A549 (cell line): Measurements from ENCODE around the gene PPM1J. TPM values are rescaled to one million over a fixed set of nuclear protein-coding genes. Genes with fewer than 3 reads are reported as not detected.

Experiments
- ATAC-seq, 2 experiments: fragments of 200-7000 bp in 1 of 2; fragments of >200 bp in 1 of 2; cut with Nextera tagmentation in 1 of 2; cut with Tn5 transposase in 1 of 2; 3 replicates each; pipeline versions ENCODE4 v1.8.0 to v1.9.1; 2018 to 2020; ENCODE audit warnings: mild to moderate bottlenecking in 1 of 2, moderate library complexity in 1 of 2
- CTCF ChIA-PET: fragments of 300-600 bp; sonication (Branson Sonifier 250); formaldehyde crosslinking; extraction: SDS; loops from one replicate; lab custom pipeline; 2021; ENCODE audit warnings: antibody characterized with exemption, inconsistent platforms; lab: Yijun Ruan, JAX
- POLR2A ChIA-PET: fragments of 350-600 bp; formaldehyde crosslinking; extraction: SDS; loops from one replicate; lab custom pipeline; 2021; ENCODE audit warnings: antibody characterized with exemption, inconsistent platforms; lab: Yijun Ruan, JAX
- DNase-seq, 2 experiments: peaks; one replicate each; pipeline versions ENCODE4 v3.0.0 to v3.0.0-alpha.2; 2011 to 2016; ENCODE audit warnings: low read depth in 1 of 2, low spot score in 1 of 2
- FAIRE-seq: peaks from 2 replicates; lab custom pipeline; 2011; peaks lifted over from hg19 to GRCh38; lab: Jason Lieb, UNC
- H3K27ac ChIP-seq, 2 experiments: fragments of >200 bp; sonication (Bioruptor Twin); formaldehyde crosslinking; 3 replicates each; pipeline ENCODE4 v1.5.1; 2016 to 2017
- H3K4me1 ChIP-seq: fragments of >200 bp; sonication (Bioruptor Twin); formaldehyde crosslinking; 3 replicates; pipeline ENCODE4 v1.6.1; 2016
- H3K4me2 ChIP-seq: fragments of >200 bp; sonication (Bioruptor Twin); formaldehyde crosslinking; 3 replicates; pipeline ENCODE4 v1.6.1; 2016
- H3K4me3 ChIP-seq: fragments of >200 bp; sonication (Bioruptor Twin); formaldehyde crosslinking; 3 replicates; pipeline ENCODE4 v1.5.1; 2016
- H3K9me3 ChIP-seq: fragments of >200 bp; sonication (Bioruptor Twin); formaldehyde crosslinking; 3 replicates; pipeline ENCODE4 v1.6.1; 2016
- CBX2 ChIP-seq: fragments of 200-600 bp; sonication (generic); IDR thresholded peaks from 2 replicates; pipeline ENCODE4 v1.6.1; 2016; ENCODE audit warnings: low read depth, mild to moderate bottlenecking, borderline replicate concordance
- CHD4 ChIP-seq: fragments of 200-600 bp; sonication (generic); IDR thresholded peaks from 2 replicates; pipeline ENCODE4 v1.6.1; 2016; ENCODE audit warnings: antibody characterized with exemption, mild to moderate bottlenecking, borderline replicate concordance
- ESRRA ChIP-seq: fragments of 150-350 bp; IDR thresholded peaks from 2 replicates; pipeline ENCODE4 v1.6.1; 2014; ENCODE audit warnings: mild to moderate bottlenecking, low read length, borderline replicate concordance
- HOXB13 ChIP-seq: fragments of 250-450 bp; sonication (Bioruptor Pico); IDR thresholded peaks from 2 replicates; pipeline ENCODE4 v1.5.0; 2020; ENCODE audit warnings: low read depth, mild to moderate bottlenecking, moderate library complexity
- KDM5A ChIP-seq: fragments of 200-600 bp; sonication (generic); IDR thresholded peaks from 2 replicates; pipeline ENCODE4 v1.6.1; 2016; ENCODE audit warnings: antibody characterized with exemption, mild to moderate bottlenecking
- NPAS2 ChIP-seq: fragments of 250-450 bp; sonication (Bioruptor Pico); IDR thresholded peaks from 2 replicates; pipeline ENCODE4 v1.8.0; 2022; ENCODE audit warnings: mild to moderate bottlenecking, moderate library complexity, borderline replicate concordance
- POLR2AphosphoS2 ChIP-seq: conservative IDR thresholded peaks from 2 replicates; pipeline ENCODE4 v1.6.1; 2012; ENCODE audit warnings: low read length, improper control_type of control experiment, inconsistent platforms
- RCOR1 ChIP-seq: fragments of 150-350 bp; IDR thresholded peaks from 2 replicates; pipeline ENCODE4 v1.6.1; 2014; ENCODE audit warnings: antibody characterized with exemption, low read length, low read depth
- SMC3 ChIP-seq: fragments of >200 bp; sonication (Bioruptor Twin); formaldehyde crosslinking; IDR thresholded peaks from 3 replicates; pipeline ENCODE4 v1.6.1; 2018; ENCODE audit warnings: inconsistent platforms
- TFCP2L1 ChIP-seq: fragments of 250-450 bp; sonication (Bioruptor Pico); IDR thresholded peaks from 2 replicates; pipeline ENCODE4 v1.5.0; 2021; ENCODE audit warnings: mild to moderate bottlenecking
- WGBS: methylation state at CpG from one replicate; pipeline ENCODE4 v1.1.6; 2017; ENCODE audit errors: missing lambda C conversion rate; 5-methylcytosine and 5-hydroxymethylcytosine counted together
- polyA plus RNA-seq, 4 experiments: library from polyadenylated mRNA; depleted of rRNA in 3 of 4; stranded (reverse); fragments of >200 nt; fragmentation: RNase III in 1 of 4; extraction: RNeasy Plus Mini Kit Qiagen cat#74134 plus additional on column Dnase treatment in 1 of 4; gene quantifications; 2 replicates in 3 of 4; 3 replicates in 1 of 4; pipeline ENCODE4 v1.2.3, GENCODE V29; 2011 to 2017
- TF ChIP-seq, protein P1 (sequence below): IDR thresholded peaks from 2 replicates; pipeline ENCODE4 v1.6.1; 2012
- TF ChIP-seq, protein P2 (sequence below): fragments of 200-600 bp; sonication (generic); IDR thresholded peaks from 2 replicates; pipeline ENCODE4 v1.6.1; 2016; ENCODE audit warnings: antibody characterized with exemption, mild to moderate bottlenecking, moderate library complexity
- TF ChIP-seq, protein P3 (sequence below): fragments of 250-450 bp; sonication (Bioruptor Pico); IDR thresholded peaks from 2 replicates; pipeline ENCODE4 v1.5.0; 2021; ENCODE audit warnings: mild to moderate bottlenecking, moderate library complexity, borderline replicate concordance
- TF ChIP-seq, protein P4 (sequence below): fragments of >200 bp; sonication (Bioruptor Twin); formaldehyde crosslinking; IDR thresholded peaks from 2 replicates; pipeline ENCODE4 v1.6.1; 2016
- TF ChIP-seq, protein P5 (sequence below): fragments of 150-350 bp; IDR thresholded peaks from 2 replicates; pipeline ENCODE4 v1.6.1; 2014; ENCODE audit warnings: low read depth, mild to moderate bottlenecking, low read length
- TF ChIP-seq, protein P6 (sequence below): IDR thresholded peaks from 2 replicates; pipeline ENCODE4 v1.6.1; 2012; ENCODE audit warnings: low read depth, borderline replicate concordance

Gene PPM1J
- polyA plus RNA-seq, 2 of the 4 experiments (the other 2 are of a cell fraction), result 0.32 to 0.62 TPM

DNA sequence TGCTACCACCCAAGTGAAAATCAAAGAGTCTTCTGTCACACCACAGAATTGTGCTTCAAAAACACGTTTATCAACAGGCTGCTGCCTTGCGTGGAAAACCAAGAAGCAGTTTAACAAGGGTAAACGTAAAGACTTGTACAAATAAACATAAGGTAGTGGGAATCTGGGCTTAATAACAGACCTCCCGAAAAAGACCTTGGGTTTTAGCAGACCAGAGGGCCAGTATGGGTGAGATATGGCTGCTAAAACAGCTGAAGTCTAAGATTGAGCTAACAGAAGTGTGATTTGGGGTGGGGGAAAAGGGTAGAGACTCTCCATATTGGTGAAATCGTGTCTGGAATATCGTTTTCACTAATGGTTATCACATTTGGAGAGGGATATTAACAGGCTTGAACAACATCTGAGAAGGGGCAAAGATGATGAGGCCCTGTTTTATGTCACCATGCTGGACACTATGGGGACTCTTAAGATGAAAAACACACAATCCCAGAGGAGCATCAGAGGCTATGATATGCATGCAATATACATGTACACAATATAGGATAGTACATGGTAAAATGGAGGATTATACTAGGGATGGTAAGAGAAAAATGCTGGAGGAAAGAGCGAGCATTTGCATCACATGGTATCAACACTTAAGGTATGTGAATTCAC is 39.3 kb downstream of the PPM1J start:
- DNase-seq, result no peak
- Histone ChIP-seq H3K4me1 (peaks cover 11% of the 10 kb centered on the region; the same call in 2 of the 3 replicates), H3K4me3 (peak overlapping the region; percentile 92), H3K9me3 (no peaks in the 10 kb centered on the region), H3K27ac (peak overlapping the region; percentile 94 to 97), H3K4me2 (peak overlapping the region; percentile 69)
- 54% methylated on average over 7 of the region's 7 CpGs for WGBS
- ChIA-PET POLR2A (interaction anchor here (1.7 to 1.8 kb wide), 2 partner anchors 24 to 29 kb away, joined by 6 to 8 read pairs; no protein-coding TSS in a partner anchor), CTCF (interaction anchor here (1.1 to 3.8 kb wide), 11 partner anchors 9 to 174 kb away, joined by 3 to 13 read pairs (median 5); partner anchors contain the start of gene PPM1J)
- ATAC-seq, result no peak
- TF ChIP-seq CBX2, result no peak
- TF ChIP-seq, protein P1, sequence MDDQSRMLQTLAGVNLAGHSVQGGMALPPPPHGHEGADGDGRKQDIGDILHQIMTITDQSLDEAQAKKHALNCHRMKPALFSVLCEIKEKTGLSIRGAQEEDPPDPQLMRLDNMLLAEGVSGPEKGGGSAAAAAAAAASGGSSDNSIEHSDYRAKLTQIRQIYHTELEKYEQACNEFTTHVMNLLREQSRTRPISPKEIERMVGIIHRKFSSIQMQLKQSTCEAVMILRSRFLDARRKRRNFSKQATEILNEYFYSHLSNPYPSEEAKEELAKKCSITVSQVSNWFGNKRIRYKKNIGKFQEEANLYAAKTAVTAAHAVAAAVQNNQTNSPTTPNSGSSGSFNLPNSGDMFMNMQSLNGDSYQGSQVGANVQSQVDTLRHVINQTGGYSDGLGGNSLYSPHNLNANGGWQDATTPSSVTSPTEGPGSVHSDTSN, result no peak
- no peak for TF ChIP-seq CHD4
- no peak for TF ChIP-seq HOXB13 (CRISPR knock-in tag)
- TF ChIP-seq, protein P2, sequence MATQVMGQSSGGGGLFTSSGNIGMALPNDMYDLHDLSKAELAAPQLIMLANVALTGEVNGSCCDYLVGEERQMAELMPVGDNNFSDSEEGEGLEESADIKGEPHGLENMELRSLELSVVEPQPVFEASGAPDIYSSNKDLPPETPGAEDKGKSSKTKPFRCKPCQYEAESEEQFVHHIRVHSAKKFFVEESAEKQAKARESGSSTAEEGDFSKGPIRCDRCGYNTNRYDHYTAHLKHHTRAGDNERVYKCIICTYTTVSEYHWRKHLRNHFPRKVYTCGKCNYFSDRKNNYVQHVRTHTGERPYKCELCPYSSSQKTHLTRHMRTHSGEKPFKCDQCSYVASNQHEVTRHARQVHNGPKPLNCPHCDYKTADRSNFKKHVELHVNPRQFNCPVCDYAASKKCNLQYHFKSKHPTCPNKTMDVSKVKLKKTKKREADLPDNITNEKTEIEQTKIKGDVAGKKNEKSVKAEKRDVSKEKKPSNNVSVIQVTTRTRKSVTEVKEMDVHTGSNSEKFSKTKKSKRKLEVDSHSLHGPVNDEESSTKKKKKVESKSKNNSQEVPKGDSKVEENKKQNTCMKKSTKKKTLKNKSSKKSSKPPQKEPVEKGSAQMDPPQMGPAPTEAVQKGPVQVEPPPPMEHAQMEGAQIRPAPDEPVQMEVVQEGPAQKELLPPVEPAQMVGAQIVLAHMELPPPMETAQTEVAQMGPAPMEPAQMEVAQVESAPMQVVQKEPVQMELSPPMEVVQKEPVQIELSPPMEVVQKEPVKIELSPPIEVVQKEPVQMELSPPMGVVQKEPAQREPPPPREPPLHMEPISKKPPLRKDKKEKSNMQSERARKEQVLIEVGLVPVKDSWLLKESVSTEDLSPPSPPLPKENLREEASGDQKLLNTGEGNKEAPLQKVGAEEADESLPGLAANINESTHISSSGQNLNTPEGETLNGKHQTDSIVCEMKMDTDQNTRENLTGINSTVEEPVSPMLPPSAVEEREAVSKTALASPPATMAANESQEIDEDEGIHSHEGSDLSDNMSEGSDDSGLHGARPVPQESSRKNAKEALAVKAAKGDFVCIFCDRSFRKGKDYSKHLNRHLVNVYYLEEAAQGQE, result no peak
- no peak for TF ChIP-seq RCOR1
- TF ChIP-seq, protein P3, sequence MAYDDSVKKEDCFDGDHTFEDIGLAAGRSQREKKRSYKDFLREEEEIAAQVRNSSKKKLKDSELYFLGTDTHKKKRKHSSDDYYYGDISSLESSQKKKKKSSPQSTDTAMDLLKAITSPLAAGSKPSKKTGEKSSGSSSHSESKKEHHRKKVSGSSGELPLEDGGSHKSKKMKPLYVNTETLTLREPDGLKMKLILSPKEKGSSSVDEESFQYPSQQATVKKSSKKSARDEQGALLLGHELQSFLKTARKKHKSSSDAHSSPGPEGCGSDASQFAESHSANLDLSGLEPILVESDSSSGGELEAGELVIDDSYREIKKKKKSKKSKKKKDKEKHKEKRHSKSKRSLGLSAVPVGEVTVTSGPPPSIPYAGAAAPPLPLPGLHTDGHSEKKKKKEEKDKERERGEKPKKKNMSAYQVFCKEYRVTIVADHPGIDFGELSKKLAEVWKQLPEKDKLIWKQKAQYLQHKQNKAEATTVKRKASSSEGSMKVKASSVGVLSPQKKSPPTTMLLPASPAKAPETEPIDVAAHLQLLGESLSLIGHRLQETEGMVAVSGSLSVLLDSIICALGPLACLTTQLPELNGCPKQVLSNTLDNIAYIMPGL (CRISPR knock-in tag), result no peak
- no peak for TF ChIP-seq ESRRA
- TF ChIP-seq, protein P4, sequence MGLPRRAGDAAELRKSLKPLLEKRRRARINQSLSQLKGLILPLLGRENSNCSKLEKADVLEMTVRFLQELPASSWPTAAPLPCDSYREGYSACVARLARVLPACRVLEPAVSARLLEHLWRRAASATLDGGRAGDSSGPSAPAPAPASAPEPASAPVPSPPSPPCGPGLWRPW, result no peak
- TF ChIP-seq SMC3, result no peak
- no peak for TF ChIP-seq TFCP2L1 (CRISPR knock-in tag)
- TF ChIP-seq, protein P5, sequence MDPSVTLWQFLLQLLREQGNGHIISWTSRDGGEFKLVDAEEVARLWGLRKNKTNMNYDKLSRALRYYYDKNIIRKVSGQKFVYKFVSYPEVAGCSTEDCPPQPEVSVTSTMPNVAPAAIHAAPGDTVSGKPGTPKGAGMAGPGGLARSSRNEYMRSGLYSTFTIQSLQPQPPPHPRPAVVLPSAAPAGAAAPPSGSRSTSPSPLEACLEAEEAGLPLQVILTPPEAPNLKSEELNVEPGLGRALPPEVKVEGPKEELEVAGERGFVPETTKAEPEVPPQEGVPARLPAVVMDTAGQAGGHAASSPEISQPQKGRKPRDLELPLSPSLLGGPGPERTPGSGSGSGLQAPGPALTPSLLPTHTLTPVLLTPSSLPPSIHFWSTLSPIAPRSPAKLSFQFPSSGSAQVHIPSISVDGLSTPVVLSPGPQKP, result no peak
- TF ChIP-seq NPAS2 (CRISPR knock-in tag), result no peak
- TF ChIP-seq, protein P6, sequence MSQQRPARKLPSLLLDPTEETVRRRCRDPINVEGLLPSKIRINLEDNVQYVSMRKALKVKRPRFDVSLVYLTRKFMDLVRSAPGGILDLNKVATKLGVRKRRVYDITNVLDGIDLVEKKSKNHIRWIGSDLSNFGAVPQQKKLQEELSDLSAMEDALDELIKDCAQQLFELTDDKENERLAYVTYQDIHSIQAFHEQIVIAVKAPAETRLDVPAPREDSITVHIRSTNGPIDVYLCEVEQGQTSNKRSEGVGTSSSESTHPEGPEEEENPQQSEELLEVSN, result no peak
- no peak for TF ChIP-seq POLR2AphosphoS2
- no peak for TF ChIP-seq KDM5A
- FAIRE-seq, result no peak
